ENCODE results near the gene ZNF780B. TPM values are rescaled to one million over a fixed set of nuclear protein-coding genes. Genes with fewer than 3 reads are reported as not detected.

The ZNF780B gene
- total RNA-seq, 1 donor from 2014 or later = 38.2 TPM

DNA sequence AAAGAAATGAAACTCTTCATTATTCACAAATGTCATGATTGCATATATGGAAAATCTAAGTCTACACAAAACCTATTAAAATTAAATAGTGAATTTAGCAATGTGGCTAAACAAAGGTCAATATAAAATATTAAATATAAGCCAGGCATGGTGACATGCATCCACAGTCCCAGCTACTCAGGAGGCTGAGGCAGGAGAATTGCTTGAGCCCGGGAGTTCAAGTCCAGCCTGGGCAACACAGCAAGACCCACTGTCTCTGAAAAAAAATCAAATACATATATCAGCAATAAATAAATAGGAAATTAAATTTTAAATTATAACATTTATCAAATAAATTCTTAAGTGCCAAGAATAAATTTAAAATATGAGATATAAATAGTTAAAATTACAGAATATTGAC is 73.1 kb downstream of the ZNF780B start:
- no peak for DNase-seq (ENCODE audit: low spot score)

Other genes with a start within 250 kb of the ZNF780B start
- gene DYRK1B, start 222.1 kb downstream of the ZNF780B start, total RNA-seq = 19.7 TPM
- 311 TPM for gene FBL, start 209.9 kb downstream of the ZNF780B start, total RNA-seq
- 37.0 TPM for gene FCGBP, start 121.6 kb downstream of the ZNF780B start, total RNA-seq
- gene PSMC4, start 85.1 kb downstream of the ZNF780B start, total RNA-seq = 97.6 TPM
- gene ZNF546, start 59.2 kb downstream of the ZNF780B start, total RNA-seq = 7.9 TPM
- 31.3 TPM for gene ZNF780A, start 34.7 kb upstream of the ZNF780B start, total RNA-seq
- gene MAP3K10, start 135.2 kb upstream of the ZNF780B start, total RNA-seq = 14.4 TPM
- not detected for gene TTC9B, start 162.2 kb upstream of the ZNF780B start, total RNA-seq
- gene CCNP, start 170.5 kb upstream of the ZNF780B start, total RNA-seq = not detected
- gene AKT2, start 229.1 kb upstream of the ZNF780B start, total RNA-seq = 128 TPM

All from ureter (tissue), 1 donor.